Neural cell (in vitro differentiated cells): ENCODE measurements around the gene COL4A2. TPM values are rescaled to one million over a fixed set of nuclear protein-coding genes. Genes with fewer than 3 reads are reported as not detected.

Source experiments
- H2AFZ ChIP-seq: fragments of 200-600, 300-800 bp; sonication (generic), shearing (Covaris generic); 2 replicates; pipeline ENCODE4 v1.6.0; 2014; ENCODE audit warnings: low read depth, mild to moderate bottlenecking, antibody characterized with exemption, low read length, moderate library complexity
- H3F3A ChIP-seq: fragments of 200-600 bp; shearing (Covaris generic); 2 replicates; pipeline ENCODE4 v1.6.1; 2016; ENCODE audit warnings: mild to moderate bottlenecking, moderate library complexity, mixed read lengths, antibody characterized with exemption, low read length; ENCODE audit not compliant: insufficient read depth, poor library complexity, severe bottlenecking
- H3K27ac ChIP-seq: fragments of 200-600, 300-800 bp; sonication (generic), shearing (Covaris generic); 2 replicates; pipeline ENCODE4 v1.5.1; 2014; ENCODE audit warnings: mild to moderate bottlenecking, low read length, moderate library complexity
- H3K27me3 ChIP-seq: fragments of 300-800, 200-600 bp; sonication (generic), shearing (Covaris generic); 2 replicates; pipeline ENCODE4 v1.6.0; 2014; ENCODE audit warnings: mild to moderate bottlenecking, low read depth, low read length, moderate library complexity; ENCODE audit not compliant: insufficient read depth
- H3K36me3 ChIP-seq: fragments of 300-800, 200-600 bp; sonication (generic), shearing (Covaris generic); 2 replicates; pipeline ENCODE4 v1.5.1; 2014; ENCODE audit warnings: mild to moderate bottlenecking, antibody characterized with exemption, low read length, moderate library complexity; ENCODE audit not compliant: insufficient read depth
- H3K4me2 ChIP-seq: fragments of 300-800, 200-600 bp; sonication (generic), shearing (Covaris generic); 2 replicates; pipeline ENCODE4 v1.6.0; 2014; ENCODE audit warnings: mild to moderate bottlenecking, low read length
- H3K4me3 ChIP-seq: fragments of 300-800, 200-600 bp; sonication (generic), shearing (Covaris generic); 2 replicates; pipeline ENCODE4 v1.5.1; 2014; ENCODE audit warnings: mild to moderate bottlenecking, low read length, moderate library complexity
- H3K79me2 ChIP-seq: fragments of 200-600 bp; shearing (Covaris generic); replicated peaks from 2 replicates; pipeline ENCODE4 v1.6.0; 2014; ENCODE audit warnings: mild to moderate bottlenecking, low read length, moderate library complexity; ENCODE audit not compliant: insufficient read depth
- H3K9ac ChIP-seq: fragments of 300-800, 200-600 bp; sonication (generic), shearing (Covaris generic); 2 replicates; pipeline ENCODE4 v1.6.1; 2016; ENCODE audit warnings: mild to moderate bottlenecking, low read length, mixed read lengths
- H3K9me2 ChIP-seq: fragments of 200-600 bp; shearing (Covaris generic); 2 replicates; pipeline ENCODE4 v1.6.1; 2016; ENCODE audit warnings: mild to moderate bottlenecking, low read length, mixed read lengths; ENCODE audit not compliant: insufficient read depth
- H3K9me3 ChIP-seq: fragments of 200-600, 300-800 bp; sonication (generic), shearing (Covaris generic); 2 replicates; pipeline ENCODE4 v1.6.1; 2016; ENCODE audit warnings: mild to moderate bottlenecking, mixed run types, low read length, moderate library complexity, mixed read lengths
- H4K20me1 ChIP-seq: fragments of 200-600 bp; shearing (Covaris generic); 2 replicates; pipeline ENCODE4 v1.6.1; 2016; ENCODE audit warnings: mild to moderate bottlenecking, mixed run types; ENCODE audit not compliant: insufficient read depth
- EP300 ChIP-seq: fragments of 450-650 bp; conservative IDR thresholded peaks from 2 replicates; pipeline ENCODE4 v1.6.1; 2014; ENCODE audit warnings: antibody characterized with exemption, mild to moderate bottlenecking, moderate library complexity; ENCODE audit not compliant: poor library complexity, severe bottlenecking
- EZH2 ChIP-seq: fragments of 200-600, 300-800 bp; shearing (Covaris generic), sonication (generic); IDR thresholded peaks from 2 replicates; pipeline ENCODE4 v1.6.1; 2014; ENCODE audit warnings: antibody characterized with exemption, low read length, borderline replicate concordance, mild to moderate bottlenecking; ENCODE audit not compliant: insufficient read depth, poor library complexity, severe bottlenecking
- MXI1 ChIP-seq: fragments of 450-650 bp; conservative IDR thresholded peaks from 2 replicates; pipeline ENCODE4 v1.6.1; 2014; ENCODE audit warnings: antibody characterized with exemption, mild to moderate bottlenecking; ENCODE audit not compliant: poor library complexity, severe bottlenecking
- POLR2AphosphoS5 ChIP-seq: IDR thresholded peaks from 2 replicates; pipeline ENCODE4 v1.6.1; 2012
- RAD21 ChIP-seq: fragments of 450-650 bp; conservative IDR thresholded peaks from 2 replicates; pipeline ENCODE4 v1.6.1; 2014; ENCODE audit warnings: antibody characterized with exemption, mild to moderate bottlenecking, moderate library complexity
- SMC3 ChIP-seq: fragments of 450-650 bp; conservative IDR thresholded peaks from 2 replicates; pipeline ENCODE4 v1.6.1; 2014; ENCODE audit warnings: antibody characterized with exemption, mild to moderate bottlenecking, moderate library complexity; ENCODE audit not compliant: poor library complexity
- TAF1 ChIP-seq: IDR thresholded peaks from 2 replicates; pipeline ENCODE4 v1.6.1; 2012; ENCODE audit warnings: low read depth
- polyA plus RNA-seq: library from polyadenylated mRNA; depleted of rRNA; stranded (reverse); fragments of >200 nt; gene quantifications from 2 replicates; pipeline ENCODE4 v1.2.3, GENCODE V29; 2014
- TF ChIP-seq, protein P1 (sequence below): fragments of 450-650 bp; IDR thresholded peaks from 2 replicates; pipeline ENCODE4 v1.5.1; 2014; ENCODE audit warnings: antibody characterized with exemption, mild to moderate bottlenecking, moderate library complexity; ENCODE audit not compliant: poor library complexity, severe bottlenecking
- TF ChIP-seq, protein P2 (sequence below): IDR thresholded peaks from 2 replicates; pipeline ENCODE4 v1.6.1; 2012; ENCODE audit warnings: borderline replicate concordance

COL4A2 gene
- polyA plus RNA-seq, 1 donor from 2014 or later = 30.8 TPM

DNA sequence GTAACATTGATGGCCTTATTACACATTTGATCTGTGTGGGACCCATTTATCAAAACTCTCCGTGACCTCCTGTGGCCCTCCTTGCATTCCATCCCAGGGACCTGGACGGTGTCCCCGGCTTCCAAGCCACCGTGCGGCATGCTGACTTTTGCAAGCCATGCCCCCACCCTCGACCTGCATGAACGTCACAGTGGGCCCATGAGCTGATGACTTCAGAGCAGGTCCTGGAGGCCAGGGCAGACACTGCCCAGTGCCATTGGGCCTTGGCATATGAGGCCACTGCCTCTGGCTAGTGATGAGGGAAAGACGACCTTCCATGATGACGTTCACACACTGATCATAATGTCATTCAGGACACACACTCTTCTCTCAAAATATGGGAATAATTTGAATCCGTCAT lies 191.7 kb downstream of the COL4A2 start:
- Histone ChIP-seq H3K79me2 (no peaks in the 10 kb centered on the region), H3K27ac (no peak overlapping the region), H3K36me3 (no peaks in the 10 kb centered on the region), H4K20me1 (no peaks in the 10 kb centered on the region), H3K4me3 (no peak overlapping the region), H3K9me3 (no peaks in the 10 kb centered on the region), H3K27me3 (no peaks in the 10 kb centered on the region), H3F3A (no peaks in the 10 kb centered on the region), H3K4me2 (no peak overlapping the region), H3K9ac (no peak overlapping the region), H3K9me2 (no peaks in the 10 kb centered on the region), H2AFZ (no peak overlapping the region)
- TF ChIP-seq, protein P1, sequence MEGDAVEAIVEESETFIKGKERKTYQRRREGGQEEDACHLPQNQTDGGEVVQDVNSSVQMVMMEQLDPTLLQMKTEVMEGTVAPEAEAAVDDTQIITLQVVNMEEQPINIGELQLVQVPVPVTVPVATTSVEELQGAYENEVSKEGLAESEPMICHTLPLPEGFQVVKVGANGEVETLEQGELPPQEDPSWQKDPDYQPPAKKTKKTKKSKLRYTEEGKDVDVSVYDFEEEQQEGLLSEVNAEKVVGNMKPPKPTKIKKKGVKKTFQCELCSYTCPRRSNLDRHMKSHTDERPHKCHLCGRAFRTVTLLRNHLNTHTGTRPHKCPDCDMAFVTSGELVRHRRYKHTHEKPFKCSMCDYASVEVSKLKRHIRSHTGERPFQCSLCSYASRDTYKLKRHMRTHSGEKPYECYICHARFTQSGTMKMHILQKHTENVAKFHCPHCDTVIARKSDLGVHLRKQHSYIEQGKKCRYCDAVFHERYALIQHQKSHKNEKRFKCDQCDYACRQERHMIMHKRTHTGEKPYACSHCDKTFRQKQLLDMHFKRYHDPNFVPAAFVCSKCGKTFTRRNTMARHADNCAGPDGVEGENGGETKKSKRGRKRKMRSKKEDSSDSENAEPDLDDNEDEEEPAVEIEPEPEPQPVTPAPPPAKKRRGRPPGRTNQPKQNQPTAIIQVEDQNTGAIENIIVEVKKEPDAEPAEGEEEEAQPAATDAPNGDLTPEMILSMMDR = no peak
- TF ChIP-seq EP300 = no peak
- TF ChIP-seq POLR2AphosphoS5 = no peak

DNA sequence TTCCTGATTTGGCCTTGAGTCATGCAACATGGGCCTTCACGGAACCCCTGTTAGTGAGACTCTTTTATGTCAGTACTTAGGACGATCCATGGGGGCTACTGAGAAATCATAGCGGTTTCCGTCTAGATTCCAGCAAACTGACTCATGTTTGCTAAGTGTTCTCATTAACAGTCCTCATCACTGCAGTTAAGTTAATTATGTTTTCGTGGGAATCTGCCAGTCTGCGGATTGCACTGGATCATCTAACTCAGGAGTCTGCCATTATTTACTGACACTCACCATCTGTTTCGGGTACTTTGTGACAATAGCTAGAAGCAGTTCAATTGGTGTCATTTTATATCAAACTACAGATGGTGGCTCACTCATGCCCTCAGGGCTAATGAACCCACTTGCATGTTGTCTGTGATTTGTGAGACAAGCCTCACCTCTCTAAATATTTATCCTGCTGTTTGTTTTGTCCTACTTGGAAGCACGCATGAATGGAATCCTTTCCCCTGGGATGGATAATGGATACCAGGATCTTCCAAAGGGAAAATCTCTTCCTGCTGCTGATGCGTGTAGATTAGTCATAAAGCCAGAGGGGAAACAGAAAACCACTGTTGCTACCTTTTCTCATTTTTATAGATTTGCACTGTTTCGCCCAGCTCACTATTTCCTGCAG lies 192.7 kb downstream of the COL4A2 start:
- Histone ChIP-seq H3F3A (no peaks in the 10 kb centered on the region), H3K27me3 (no peaks in the 10 kb centered on the region), H2AFZ (no peak overlapping the region), H3K9me2 (no peaks in the 10 kb centered on the region), H3K4me3 (no peak overlapping the region), H3K36me3 (no peaks in the 10 kb centered on the region), H3K27ac (no peak overlapping the region), H3K4me2 (no peak overlapping the region), H3K9ac (no peak overlapping the region), H4K20me1 (no peaks in the 10 kb centered on the region), H3K79me2 (no peaks in the 10 kb centered on the region), H3K9me3 (no peaks in the 10 kb centered on the region)
- TF ChIP-seq RAD21 = no peak
- TF ChIP-seq POLR2AphosphoS5 = no peak
- TF ChIP-seq, protein P1 = no peak
- TF ChIP-seq SMC3 = no peak
- TF ChIP-seq EZH2 = no peak
- no peak for TF ChIP-seq EP300
- TF ChIP-seq TAF1 = no peak
- TF ChIP-seq, protein P2, sequence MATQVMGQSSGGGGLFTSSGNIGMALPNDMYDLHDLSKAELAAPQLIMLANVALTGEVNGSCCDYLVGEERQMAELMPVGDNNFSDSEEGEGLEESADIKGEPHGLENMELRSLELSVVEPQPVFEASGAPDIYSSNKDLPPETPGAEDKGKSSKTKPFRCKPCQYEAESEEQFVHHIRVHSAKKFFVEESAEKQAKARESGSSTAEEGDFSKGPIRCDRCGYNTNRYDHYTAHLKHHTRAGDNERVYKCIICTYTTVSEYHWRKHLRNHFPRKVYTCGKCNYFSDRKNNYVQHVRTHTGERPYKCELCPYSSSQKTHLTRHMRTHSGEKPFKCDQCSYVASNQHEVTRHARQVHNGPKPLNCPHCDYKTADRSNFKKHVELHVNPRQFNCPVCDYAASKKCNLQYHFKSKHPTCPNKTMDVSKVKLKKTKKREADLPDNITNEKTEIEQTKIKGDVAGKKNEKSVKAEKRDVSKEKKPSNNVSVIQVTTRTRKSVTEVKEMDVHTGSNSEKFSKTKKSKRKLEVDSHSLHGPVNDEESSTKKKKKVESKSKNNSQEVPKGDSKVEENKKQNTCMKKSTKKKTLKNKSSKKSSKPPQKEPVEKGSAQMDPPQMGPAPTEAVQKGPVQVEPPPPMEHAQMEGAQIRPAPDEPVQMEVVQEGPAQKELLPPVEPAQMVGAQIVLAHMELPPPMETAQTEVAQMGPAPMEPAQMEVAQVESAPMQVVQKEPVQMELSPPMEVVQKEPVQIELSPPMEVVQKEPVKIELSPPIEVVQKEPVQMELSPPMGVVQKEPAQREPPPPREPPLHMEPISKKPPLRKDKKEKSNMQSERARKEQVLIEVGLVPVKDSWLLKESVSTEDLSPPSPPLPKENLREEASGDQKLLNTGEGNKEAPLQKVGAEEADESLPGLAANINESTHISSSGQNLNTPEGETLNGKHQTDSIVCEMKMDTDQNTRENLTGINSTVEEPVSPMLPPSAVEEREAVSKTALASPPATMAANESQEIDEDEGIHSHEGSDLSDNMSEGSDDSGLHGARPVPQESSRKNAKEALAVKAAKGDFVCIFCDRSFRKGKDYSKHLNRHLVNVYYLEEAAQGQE = no peak
- TF ChIP-seq MXI1 = no peak
